ENCODE results near the gene SLC1A2. TPM values are rescaled to one million over a fixed set of nuclear protein-coding genes. Genes with fewer than 3 reads are reported as not detected.

The SLC1A2 gene
- 0.37 TPM for polyA plus RNA-seq (2013, experiment 1 of 2; ENCODE audit: insufficient read length)
- polyA plus RNA-seq (2013, experiment 2 of 2; ENCODE audit: insufficient read length), result 0.81 TPM

DNA sequence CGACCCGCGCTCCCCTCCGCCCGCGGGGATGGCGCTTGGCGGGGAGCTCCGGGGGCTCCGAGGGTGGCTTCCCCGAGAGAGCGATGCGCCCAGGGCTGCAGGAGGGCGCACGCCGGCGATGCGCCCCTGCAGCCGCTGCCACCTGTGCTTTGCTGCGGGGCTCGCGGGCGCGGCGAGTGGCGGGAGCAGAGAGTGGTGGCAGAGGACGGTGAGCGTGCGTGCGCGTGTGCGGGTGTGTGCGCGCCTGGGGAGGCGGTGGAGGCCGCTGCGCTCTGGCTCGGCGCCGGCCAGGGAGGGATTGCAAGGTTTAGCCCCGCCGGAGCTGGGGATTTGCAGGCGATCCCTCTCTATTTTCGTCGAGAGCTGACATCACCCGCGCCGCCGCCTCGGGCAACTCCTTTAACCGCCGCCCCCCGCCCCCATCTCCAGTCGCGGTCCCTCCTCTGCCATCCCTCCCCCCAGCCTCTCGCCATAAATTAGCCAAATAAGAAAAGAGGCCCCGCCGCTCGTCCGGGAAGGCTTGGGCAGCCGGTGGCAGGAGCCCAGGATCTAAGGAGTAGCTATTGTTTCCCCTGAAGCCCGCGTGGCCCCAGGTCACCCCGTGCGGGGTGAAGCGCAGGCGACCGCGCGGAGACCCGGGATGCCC, at the start of gene SLC1A2:
Gene SLC1A2, minus strand, starts transcription at position 375 of the 646 bp plus-strand sequence. CDS start 592 bp downstream, outside the sequence.
- DNase-seq, result peak; percentile 37

- no peak for DNase-seq
Observed at GRCh38 chr11:35466058-35466457, 46.7 kb upstream of the SLC1A2 start.

GRCh38 chr11:35464308-35464707, 45.0 kb upstream of the SLC1A2 start:
- DNase-seq, result peak; percentile 61

DNA sequence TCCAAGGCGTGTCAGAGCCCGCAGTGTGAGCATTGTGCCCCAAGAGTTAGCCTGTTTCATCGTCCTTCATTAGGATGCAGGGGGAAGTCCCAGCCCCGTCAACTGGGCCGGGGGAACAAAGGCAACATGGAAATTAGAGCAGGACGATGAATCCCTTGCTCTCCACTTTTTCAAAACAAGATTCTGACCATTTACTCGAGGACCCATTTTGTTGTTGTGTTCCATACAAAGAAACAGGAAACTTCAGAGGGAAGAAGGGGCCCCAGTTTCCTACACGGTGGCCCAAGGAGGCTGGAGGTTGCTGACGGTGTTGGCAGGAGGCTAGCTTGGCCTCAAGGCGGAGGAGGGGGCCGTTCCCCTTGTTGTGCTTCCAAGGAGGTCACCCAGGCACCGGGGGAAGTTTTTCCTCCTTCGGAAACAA, 44.0 kb upstream of the SLC1A2 start:
- no peak for DNase-seq

DNA sequence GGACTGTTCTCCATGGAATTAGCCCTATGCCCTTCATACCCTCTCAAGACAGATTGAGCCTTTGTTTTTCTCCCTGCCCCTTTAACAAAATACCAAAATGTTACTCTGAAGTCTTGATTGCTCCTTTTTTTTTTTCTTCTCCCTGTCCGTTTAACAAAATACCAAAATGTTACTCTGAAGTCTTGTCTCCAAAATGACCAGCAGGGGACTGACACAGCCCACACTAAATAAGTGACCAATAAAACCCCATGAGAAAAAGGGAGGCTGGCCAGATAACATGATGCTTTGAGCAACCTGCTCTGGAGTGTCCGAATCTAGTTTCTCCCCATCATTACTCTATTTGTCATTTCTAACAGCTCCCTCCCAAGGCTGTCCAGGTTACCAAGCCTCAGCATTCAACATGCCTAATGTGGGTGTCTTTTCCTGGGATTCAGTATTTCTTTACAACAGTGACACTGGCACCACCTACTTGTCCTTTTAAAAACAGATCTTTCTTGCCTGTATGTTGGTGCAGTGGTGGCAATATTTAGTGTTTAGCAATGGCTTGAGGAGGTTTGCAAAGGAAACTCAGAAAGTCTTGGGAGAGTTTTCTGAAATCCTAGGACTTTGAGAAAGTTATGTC, 42.7 kb upstream of the SLC1A2 start:
- DNase-seq, result no peak

DNA sequence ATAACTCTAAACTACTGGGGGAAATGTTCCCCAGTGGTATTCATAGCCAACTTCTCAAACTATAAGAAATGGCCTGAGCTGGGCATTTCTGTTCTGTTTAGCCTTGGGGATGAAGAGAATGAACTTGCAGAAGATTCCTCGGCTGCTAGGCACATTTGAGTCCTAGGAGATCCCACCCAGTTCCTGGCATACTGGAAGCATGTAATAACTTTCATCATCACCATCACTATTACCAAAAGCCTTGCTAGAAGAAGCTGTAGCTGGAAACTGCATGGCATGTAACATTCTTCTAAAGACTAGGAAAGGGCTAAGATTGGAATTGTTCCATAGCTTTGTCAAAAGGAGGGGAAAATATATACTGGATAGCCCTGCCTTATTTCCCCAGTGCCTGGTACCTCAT, 40.1 kb upstream of the SLC1A2 start:
- DNase-seq, result no peak

- DNase-seq, result peak; percentile 80
Observed at GRCh38 chr11:35458846-35459245, 39.5 kb upstream of the SLC1A2 start.

DNA sequence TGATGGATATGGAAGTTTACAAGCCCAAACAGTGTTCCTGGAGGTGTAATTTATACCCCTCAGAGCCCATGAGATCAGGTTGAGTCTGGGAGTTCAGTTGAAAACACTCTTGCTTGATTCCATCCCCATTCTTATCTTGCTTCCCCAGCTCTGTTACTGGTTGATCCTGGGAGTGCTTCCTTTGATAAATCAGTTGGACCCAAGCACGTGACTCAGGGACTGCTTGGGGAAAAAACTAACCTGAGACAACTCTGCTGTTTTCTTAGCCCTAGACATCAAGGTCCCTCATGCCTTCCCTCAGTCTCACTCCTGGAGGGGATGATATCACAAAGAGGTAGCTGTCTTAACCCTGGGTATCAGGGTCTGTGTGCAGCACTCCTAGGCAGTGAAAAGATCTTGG, 35.0 kb upstream of the SLC1A2 start:
- no peak for DNase-seq

- no peak for DNase-seq
Observed at GRCh38 chr11:35436581-35437250, 17.4 kb upstream of the SLC1A2 start.

GRCh38 chr11:35433588-35433987, 14.2 kb upstream of the SLC1A2 start:
- no peak for DNase-seq

- no peak for DNase-seq
Observed at GRCh38 chr11:35432464-35432863, 13.1 kb upstream of the SLC1A2 start.

DNA sequence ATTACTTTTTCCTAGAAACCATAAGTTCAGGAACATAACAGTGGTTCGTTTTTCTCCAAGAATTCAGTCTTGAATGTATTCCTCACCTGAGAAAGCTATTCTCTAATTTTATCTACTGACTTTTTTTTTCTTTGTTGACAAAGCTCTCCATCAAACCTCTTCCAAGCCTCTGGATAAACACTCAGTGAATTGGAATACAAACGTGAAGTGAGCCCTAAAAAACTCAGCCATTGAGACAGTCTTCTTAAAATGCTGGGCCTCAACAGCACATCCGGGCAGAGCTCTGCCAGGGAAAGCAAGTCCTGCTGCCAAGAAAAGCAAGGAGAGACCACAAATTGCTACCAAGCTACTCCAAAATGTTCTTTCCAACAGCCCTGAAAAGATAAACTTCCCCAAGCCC, 7.7 kb upstream of the SLC1A2 start:
- DNase-seq, result peak; percentile 93

GRCh38 chr11:35426351-35426750, 7.0 kb upstream of the SLC1A2 start:
- DNase-seq, result peak; percentile 32

- DNase-seq, result no peak
Observed at GRCh38 chr11:35425603-35426212, 6.3 kb upstream of the SLC1A2 start.

- DNase-seq, result peak; percentile 82
Observed at GRCh38 chr11:35424157-35424940, 5.0 kb upstream of the SLC1A2 start.

DNA sequence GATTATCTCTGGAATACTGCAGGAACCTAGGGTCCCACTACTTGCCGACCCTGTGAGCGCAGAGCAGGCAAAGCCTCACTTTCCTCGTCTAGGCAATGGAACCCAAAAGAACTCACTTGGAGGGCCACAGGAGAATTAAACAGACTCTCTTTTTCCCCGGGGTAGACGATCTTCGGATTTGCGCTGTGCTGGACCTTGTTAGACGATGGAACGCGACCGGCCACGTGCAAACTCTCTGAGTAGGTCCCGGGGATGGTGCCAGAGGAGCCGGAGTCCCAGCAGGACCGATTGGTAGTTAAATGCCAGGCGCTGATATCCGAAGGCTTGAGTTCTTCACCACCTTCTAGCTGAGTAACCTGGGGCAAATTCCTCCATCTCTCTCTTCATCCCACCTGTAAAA, 1.0 kb upstream of the SLC1A2 start:
- no peak for DNase-seq

GRCh38 chr11:35419830-35420333, 524 bp upstream of the SLC1A2 start:
- DNase-seq, result no peak

GRCh38 chr11:35418282-35419183, 825 bp downstream of the SLC1A2 start:
- no peak for DNase-seq

DNA sequence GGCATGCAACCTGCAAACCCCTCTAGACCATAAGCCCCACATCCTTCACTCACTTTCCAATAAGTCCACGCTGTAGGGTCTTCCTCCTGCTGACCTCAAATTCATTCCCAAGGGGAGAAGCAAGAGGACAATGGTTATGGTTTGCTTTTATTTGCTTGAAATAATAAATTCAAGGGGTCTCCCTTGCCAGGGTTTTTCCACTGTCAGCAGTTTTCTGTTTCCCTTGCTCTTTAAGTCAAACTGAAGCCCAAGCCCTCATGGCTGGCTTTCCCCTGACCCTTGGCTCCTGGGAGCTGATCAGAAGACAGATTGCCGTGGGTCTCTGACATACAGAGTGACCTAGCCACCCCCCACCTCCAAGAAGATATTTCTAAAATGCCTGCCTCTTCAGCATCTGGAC, 3.9 kb downstream of the SLC1A2 start:
- DNase-seq, result no peak

DNA sequence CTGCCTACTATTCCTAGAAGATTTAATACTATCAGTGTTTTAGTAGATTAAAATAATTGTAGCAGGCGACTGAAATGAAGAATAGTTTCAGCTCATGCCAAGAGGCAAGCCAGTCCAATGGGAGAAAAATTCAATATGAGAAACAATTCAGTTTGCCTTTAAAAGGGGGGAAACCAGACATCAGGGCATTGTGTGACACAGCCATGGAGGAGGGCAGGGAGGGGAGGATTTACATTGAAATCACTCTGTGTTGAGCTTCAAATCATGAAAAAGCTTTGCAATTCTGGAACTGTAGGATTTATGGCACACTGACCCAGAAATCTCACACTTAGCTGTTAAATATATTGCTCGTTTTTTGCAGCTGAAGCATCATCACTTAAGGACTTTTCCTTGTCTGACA, 4.6 kb downstream of the SLC1A2 start:
- DNase-seq, result no peak

GRCh38 chr11:35414311-35414710, 5.0 kb downstream of the SLC1A2 start:
- DNase-seq, result no peak
